Subcutaneous abdominal adipose tissue (tissue), 5 donors: ENCODE results near the gene ERI3.

Source experiments
- H3K27ac ChIP-seq: one replicate; pipeline ENCODE4 v1.7.0; 2013; ENCODE audit warnings: low read depth, mild to moderate bottlenecking, inconsistent platforms, low read length, moderate library complexity
- H3K27me3 ChIP-seq, 5 donors: one replicate each; pipeline ENCODE4 v1.7.0; 2013; ENCODE audit warnings: low read length in 5 of 5, inconsistent platforms in 1 of 5; ENCODE audit not compliant: control insufficient read depth in 5 of 5, insufficient read depth in 4 of 5
- H3K36me3 ChIP-seq, 5 donors: one replicate each; pipeline ENCODE4 v1.7.0; 2013; ENCODE audit warnings: low read length in 5 of 5; ENCODE audit not compliant: control insufficient read depth in 5 of 5, insufficient read depth in 5 of 5
- H3K4me1 ChIP-seq, 5 donors: one replicate each; pipeline ENCODE4 v1.7.0; 2013; ENCODE audit warnings: low read length in 5 of 5, mild to moderate bottlenecking in 3 of 5, moderate library complexity in 1 of 5; ENCODE audit not compliant: control insufficient read depth in 5 of 5, insufficient read depth in 5 of 5
- H3K4me3 ChIP-seq, 5 donors: one replicate each; pipeline ENCODE4 v1.7.0; 2013; ENCODE audit warnings: low read length in 5 of 5, low read depth in 1 of 5
- H3K9ac ChIP-seq, 5 donors: one replicate each; pipeline ENCODE4 v1.7.0; 2013; ENCODE audit warnings: low read length in 5 of 5, mild to moderate bottlenecking in 4 of 5, moderate library complexity in 3 of 5
- H3K9me3 ChIP-seq, 5 donors: one replicate each; pipeline ENCODE4 v1.7.0; 2013; ENCODE audit warnings: low read length in 5 of 5; ENCODE audit not compliant: control insufficient read depth in 5 of 5
- donor health status: healthy.
- donor health status: healthy.
- donor health status: healthy.
- donor health status: healthy.
- donor health status: healthy.

The ERI3 gene

DNA sequence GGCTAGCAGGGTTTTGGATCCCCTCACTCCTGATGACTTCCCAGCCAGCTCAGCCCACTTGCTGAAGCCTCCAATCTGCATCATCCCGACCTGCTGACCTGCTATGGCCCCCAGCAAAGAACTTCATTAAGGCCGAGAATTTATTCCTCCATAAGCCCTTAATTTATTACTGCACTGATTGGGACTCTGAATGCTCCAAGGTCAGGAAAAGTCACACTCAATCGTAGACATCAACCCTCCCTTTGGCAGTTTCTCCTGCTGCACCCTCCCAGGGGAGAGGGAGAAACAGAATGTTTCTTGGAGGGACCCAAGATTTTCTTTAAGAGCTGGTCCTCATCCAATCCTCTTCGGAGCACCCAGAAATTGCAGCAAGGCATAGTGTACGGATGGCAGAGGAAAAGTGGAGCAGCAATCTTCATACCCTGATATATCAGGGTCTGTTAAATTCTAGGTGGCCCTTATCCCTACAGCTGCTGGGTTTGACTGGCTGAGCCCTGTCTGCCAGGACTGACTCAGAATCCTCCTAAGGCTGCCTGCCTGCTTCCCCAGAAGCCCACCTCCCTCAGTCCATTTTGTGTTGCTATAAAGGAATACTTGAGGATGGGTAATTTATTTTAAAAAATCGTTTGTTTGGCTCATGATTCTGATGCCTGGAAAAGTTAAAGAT, 79.6 kb downstream of the ERI3 start:
- no peak overlapping the region for H3K4me3 ChIP-seq
- H3K27me3 ChIP-seq: no peaks in the 10 kb centered on the region
- no peaks in the 10 kb centered on the region for H3K36me3 ChIP-seq
- no peak overlapping the region for H3K27ac ChIP-seq
- H3K9ac ChIP-seq: no peak overlapping the region
- H3K9me3 ChIP-seq: no peaks in the 10 kb centered on the region
- peaks cover 2 to 41% (median 38%) of the 10 kb centered on the region in 5 donors for H3K4me1 ChIP-seq

GRCh38 chr1:44273560-44274350, 81.3 kb downstream of the ERI3 start:
- H3K9me3 ChIP-seq: no peaks in the 10 kb centered on the region
- no peak overlapping the region for H3K27ac ChIP-seq
- no peak overlapping the region for H3K9ac ChIP-seq
- peaks cover 2 to 41% (median 38%) of the 10 kb centered on the region in 5 donors for H3K4me1 ChIP-seq
- peaks cover 0 to 3% (median 0%) of the 10 kb centered on the region in 5 donors for H3K36me3 ChIP-seq
- no peaks in the 10 kb centered on the region for H3K27me3 ChIP-seq
- no peak overlapping the region for H3K4me3 ChIP-seq

DNA sequence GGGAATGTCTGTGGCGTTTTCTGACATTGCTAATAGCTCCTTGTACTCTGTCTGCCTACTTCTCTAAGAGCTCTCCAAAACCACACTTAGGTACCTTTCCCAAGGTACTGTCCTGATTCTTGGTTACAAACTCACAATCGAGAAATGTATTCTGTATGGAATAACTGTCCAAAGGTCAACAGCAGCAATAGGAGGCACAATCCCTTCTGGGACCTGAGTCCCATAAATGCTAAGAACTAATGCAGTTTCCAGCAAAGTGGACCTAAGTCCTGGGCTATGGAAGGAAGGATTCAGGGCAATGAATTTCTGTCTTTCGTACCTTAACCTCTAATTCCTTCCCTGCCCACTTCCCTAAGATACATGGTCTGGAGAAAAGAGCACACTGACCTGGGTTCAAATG, 82.1 kb downstream of the ERI3 start:
- H3K9ac ChIP-seq: no peak overlapping the region
- peaks cover 2 to 41% (median 38%) of the 10 kb centered on the region in 5 donors for H3K4me1 ChIP-seq
- no peak overlapping the region for H3K27ac ChIP-seq

DNA sequence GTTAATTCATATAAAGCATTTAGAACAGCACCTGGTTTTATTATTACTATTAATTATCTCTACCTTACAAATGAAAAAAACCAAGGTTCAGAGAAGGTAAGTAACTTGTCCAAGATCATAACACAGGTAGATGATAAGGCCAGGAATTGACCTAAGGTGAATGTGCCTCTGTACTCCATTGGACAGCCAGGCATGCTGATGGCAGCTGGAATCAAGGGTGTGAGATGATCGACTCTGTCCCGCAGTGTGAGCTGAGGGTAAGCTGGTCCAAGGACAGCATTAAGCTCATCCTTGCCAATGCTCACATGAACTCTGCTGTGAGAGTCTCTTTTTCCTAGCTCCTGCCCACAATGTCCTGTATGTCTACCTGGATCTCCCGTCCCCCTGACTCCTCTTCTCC, 83.4 kb downstream of the ERI3 start:
- Histone ChIP-seq H3K36me3 (peaks cover 0 to 3% (median 0%) of the 10 kb centered on the region in 5 donors), H3K4me1 (peaks cover 2 to 40% (median 31%) of the 10 kb centered on the region in 5 donors), H3K27ac (no peak overlapping the region), H3K4me3 (no peak overlapping the region), H3K9ac (no peak overlapping the region), H3K27me3 (no peaks in the 10 kb centered on the region), H3K9me3 (no peaks in the 10 kb centered on the region)

More for the DNA sequence above, 82.1 kb downstream of the ERI3 start:
- Histone ChIP-seq H3K36me3 (peaks cover 0 to 3% (median 0%) of the 10 kb centered on the region in 5 donors), H3K27me3 (no peaks in the 10 kb centered on the region), H3K9me3 (no peaks in the 10 kb centered on the region), H3K4me3 (no peak overlapping the region)

GRCh38 chr1:44270686-44271628, 84.1 kb downstream of the ERI3 start:
- peaks cover 0 to 40% (median 29%) of the 10 kb centered on the region in 5 donors for H3K4me1 ChIP-seq
- no peaks in the 10 kb centered on the region for H3K9me3 ChIP-seq
- H3K9ac ChIP-seq: no peak overlapping the region
- no peak overlapping the region for H3K27ac ChIP-seq
- H3K27me3 ChIP-seq: no peaks in the 10 kb centered on the region
- H3K36me3 ChIP-seq: peaks cover 0 to 3% (median 0%) of the 10 kb centered on the region in 5 donors
- H3K4me3 ChIP-seq: no peak overlapping the region

GRCh38 chr1:44268054-44268453, 87.0 kb downstream of the ERI3 start:
- Histone ChIP-seq H3K36me3 (peaks cover 0 to 3% (median 0%) of the 10 kb centered on the region in 5 donors), H3K27me3 (no peaks in the 10 kb centered on the region), H3K27ac (no peak overlapping the region), H3K4me3 (no peak overlapping the region), H3K9ac (no peak overlapping the region), H3K4me1 (peaks cover 0 to 41% (median 29%) of the 10 kb centered on the region in 5 donors), H3K9me3 (no peaks in the 10 kb centered on the region)

- peaks cover 0 to 47% (median 35%) of the 10 kb centered on the region in 5 donors for H3K4me1 ChIP-seq
- H3K36me3 ChIP-seq: peaks cover 0 to 3% (median 0%) of the 10 kb centered on the region in 5 donors
- H3K27me3 ChIP-seq: no peaks in the 10 kb centered on the region
- H3K4me3 ChIP-seq: no peak overlapping the region
- no peaks in the 10 kb centered on the region for H3K9me3 ChIP-seq
- no peak overlapping the region for H3K9ac ChIP-seq
- no peak overlapping the region for H3K27ac ChIP-seq
These were observed 87.6 kb downstream of the ERI3 start for GRCh38 chr1:44267438-44267837.

GRCh38 chr1:44266400-44267344, 88.4 kb downstream of the ERI3 start:
- Histone ChIP-seq H3K27me3 (no peaks in the 10 kb centered on the region), H3K27ac (no peak overlapping the region), H3K4me3 (no peak overlapping the region), H3K4me1 (peaks cover 0 to 48% (median 35%) of the 10 kb centered on the region in 5 donors), H3K9ac (no peak overlapping the region), H3K9me3 (no peaks in the 10 kb centered on the region), H3K36me3 (peaks cover 0 to 3% (median 0%) of the 10 kb centered on the region in 5 donors)
